Tibial artery (tissue), 4 donors: ENCODE data around the gene HOOK1.

Experiments used
- DNase-seq, 2 donors: peaks; one replicate each; pipeline ENCODE4 v3.0.0-alpha.2; 2019
- H3K27ac ChIP-seq, 2 donors: fragments of 200-600 bp; sonication (generic) in 1 of 2; 1 replicate in 1 of 2; 2 replicates in 1 of 2; pipeline ENCODE4 v1.5.1; 2018 to 2019; ENCODE audit warnings: mild to moderate bottlenecking in 1 of 2
- H3K27me3 ChIP-seq, 2 donors: fragments of 200-600 bp; sonication (generic) in 1 of 2; one replicate each; pipeline versions ENCODE4 v1.5.1 to v1.6.0; 2016 to 2019
- H3K36me3 ChIP-seq, 3 donors: fragments of 200-600 bp; sonication (generic) in 2 of 3; one replicate each; pipeline ENCODE4 v1.5.1; 2016 to 2019; ENCODE audit warnings: mild to moderate bottlenecking in 2 of 3
- H3K4me1 ChIP-seq, 4 donors: fragments of 200-600 bp; sonication (generic) in 2 of 4; 1 replicate in 3 of 4; 2 replicates in 1 of 4; pipeline ENCODE4 v1.5.1; 2016 to 2019
- H3K4me3 ChIP-seq, 2 donors: fragments of 200-600 bp; sonication (generic) in 1 of 2; 1 replicate in 1 of 2; 2 replicates in 1 of 2; pipeline ENCODE4 v1.5.1; 2018 to 2019; ENCODE audit warnings: mild to moderate bottlenecking in 2 of 2
- H3K9me3 ChIP-seq, 3 donors: fragments of 200-600 bp; sonication (generic) in 1 of 3; one replicate each; pipeline ENCODE4 v1.5.1; 2016 to 2019
- intact Hi-C: fragments of 100-400 bp; cut with DNase I; formaldehyde crosslinking; loops from one replicate; pipeline ENCODE4 v1.15.0; 2023; ENCODE audit warnings: low total_unique reads
- TF ChIP-seq, protein P1 (sequence below), 2 experiments: fragments of 200-600 bp in 1 of 2; fragments of 450-650 bp in 1 of 2; IDR thresholded peaks; one replicate each; pipeline ENCODE4 v1.5.1; 2017 to 2019; ENCODE audit warnings: antibody characterized with exemption in 2 of 2, mild to moderate bottlenecking in 1 of 2, moderate library complexity in 1 of 2

The HOOK1 gene

GRCh38 chr1:59866462-59866861 lies 51.7 kb downstream of the HOOK1 start:
- DNase-seq: no peak
- no peak overlapping the region for H3K27ac ChIP-seq
- TF ChIP-seq, protein P1, sequence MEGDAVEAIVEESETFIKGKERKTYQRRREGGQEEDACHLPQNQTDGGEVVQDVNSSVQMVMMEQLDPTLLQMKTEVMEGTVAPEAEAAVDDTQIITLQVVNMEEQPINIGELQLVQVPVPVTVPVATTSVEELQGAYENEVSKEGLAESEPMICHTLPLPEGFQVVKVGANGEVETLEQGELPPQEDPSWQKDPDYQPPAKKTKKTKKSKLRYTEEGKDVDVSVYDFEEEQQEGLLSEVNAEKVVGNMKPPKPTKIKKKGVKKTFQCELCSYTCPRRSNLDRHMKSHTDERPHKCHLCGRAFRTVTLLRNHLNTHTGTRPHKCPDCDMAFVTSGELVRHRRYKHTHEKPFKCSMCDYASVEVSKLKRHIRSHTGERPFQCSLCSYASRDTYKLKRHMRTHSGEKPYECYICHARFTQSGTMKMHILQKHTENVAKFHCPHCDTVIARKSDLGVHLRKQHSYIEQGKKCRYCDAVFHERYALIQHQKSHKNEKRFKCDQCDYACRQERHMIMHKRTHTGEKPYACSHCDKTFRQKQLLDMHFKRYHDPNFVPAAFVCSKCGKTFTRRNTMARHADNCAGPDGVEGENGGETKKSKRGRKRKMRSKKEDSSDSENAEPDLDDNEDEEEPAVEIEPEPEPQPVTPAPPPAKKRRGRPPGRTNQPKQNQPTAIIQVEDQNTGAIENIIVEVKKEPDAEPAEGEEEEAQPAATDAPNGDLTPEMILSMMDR (IDR thresholded peaks at IDR 0.05): no peak
- H3K9me3 ChIP-seq: no peaks in the 10 kb centered on the region
- H3K4me1 ChIP-seq: no peaks in the 10 kb centered on the region
- H3K4me3 ChIP-seq: no peak overlapping the region
- intact Hi-C loops: no loop called here
- H3K36me3 ChIP-seq: no peaks in the 10 kb centered on the region
- no peaks in the 10 kb centered on the region for H3K27me3 ChIP-seq

GRCh38 chr1:59871746-59872145 lies 57.0 kb downstream of the HOOK1 start:
- H3K27me3 ChIP-seq: no peaks in the 10 kb centered on the region
- H3K9me3 ChIP-seq: peaks cover 0 to 4% (median 0%) of the 10 kb centered on the region in 3 donors
- H3K4me3 ChIP-seq: no peak overlapping the region
- no peak for DNase-seq
- TF ChIP-seq, protein P1 (IDR thresholded peaks at IDR 0.05): no peak
- H3K36me3 ChIP-seq: no peaks in the 10 kb centered on the region
- H3K4me1 ChIP-seq: no peaks in the 10 kb centered on the region
- intact Hi-C loops: no loop called here
- H3K27ac ChIP-seq: no peak overlapping the region

DNA sequence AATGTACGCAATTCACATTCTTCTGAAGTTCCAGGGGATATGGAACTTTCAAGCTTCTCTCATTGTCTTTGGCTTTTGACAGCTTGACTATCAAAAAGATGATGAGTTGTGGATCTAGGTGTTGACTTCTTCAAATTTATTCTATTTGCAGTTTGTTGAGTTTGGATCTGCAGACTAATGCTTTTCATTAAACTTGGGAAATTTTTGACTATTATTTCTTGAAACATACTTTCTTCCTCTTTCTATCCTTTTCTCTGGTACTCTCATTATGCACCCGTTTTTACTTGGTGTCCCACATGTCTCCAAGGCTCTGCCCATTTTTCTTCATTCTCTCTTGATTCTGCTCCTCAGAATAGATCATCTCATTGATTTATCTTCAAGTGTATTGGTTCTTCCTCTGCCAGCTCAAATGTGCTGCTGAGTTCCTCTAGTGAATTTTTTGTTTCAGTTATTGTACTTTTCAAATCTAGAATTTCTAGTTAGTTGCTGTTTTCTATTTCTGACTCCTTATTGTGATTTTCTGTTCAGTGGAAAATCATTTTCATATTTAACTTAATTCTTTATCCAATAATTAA lies 62.4 kb downstream of the HOOK1 start:
- intact Hi-C loops: no loop called here

DNA sequence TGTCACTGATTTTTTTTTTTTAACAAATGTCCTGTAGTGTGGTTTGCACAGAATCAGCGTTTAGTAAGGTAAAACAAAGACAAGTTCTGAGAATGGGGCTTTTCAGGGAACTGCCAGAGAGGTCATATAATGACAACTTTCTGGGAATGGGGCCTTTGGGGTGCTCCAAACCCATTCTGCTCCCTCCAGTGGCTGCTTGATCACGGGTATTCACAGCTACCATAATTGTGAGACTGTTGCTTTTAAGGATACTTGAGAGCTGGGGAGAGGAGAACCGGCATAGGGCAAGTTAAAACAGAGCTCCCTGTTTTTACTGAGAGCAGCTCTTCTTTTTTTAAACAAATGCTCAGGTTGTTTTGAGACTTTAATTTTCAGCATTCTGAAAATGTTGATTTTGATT lies 63.6 kb downstream of the HOOK1 start:
- no peak for DNase-seq
- no peaks in the 10 kb centered on the region for H3K4me1 ChIP-seq
- TF ChIP-seq, protein P1 (IDR thresholded peaks at IDR 0.05): no peak
- H3K36me3 ChIP-seq: no peaks in the 10 kb centered on the region
- H3K9me3 ChIP-seq: peaks cover 0 to 21% (median 6%) of the 10 kb centered on the region in 3 donors
- intact Hi-C loops: no loop called here
- H3K27ac ChIP-seq: no peak overlapping the region
- H3K27me3 ChIP-seq: no peaks in the 10 kb centered on the region
- no peak overlapping the region for H3K4me3 ChIP-seq

More for the DNA sequence above, 62.4 kb downstream of the HOOK1 start:
- TF ChIP-seq, protein P1 (IDR thresholded peaks at IDR 0.05): no peak
- Histone ChIP-seq H3K4me1 (no peaks in the 10 kb centered on the region), H3K27ac (no peak overlapping the region), H3K27me3 (no peaks in the 10 kb centered on the region), H3K4me3 (no peak overlapping the region), H3K36me3 (no peaks in the 10 kb centered on the region), H3K9me3 (peaks cover 0 to 21% (median 6%) of the 10 kb centered on the region in 3 donors)
- DNase-seq: no peak

GRCh38 chr1:59879574-59879973 lies 64.8 kb downstream of the HOOK1 start:
- no peaks in the 10 kb centered on the region for H3K27me3 ChIP-seq
- peaks cover 0 to 21% (median 6%) of the 10 kb centered on the region in 3 donors for H3K9me3 ChIP-seq
- intact Hi-C loops: no loop called here
- no peaks in the 10 kb centered on the region for H3K4me1 ChIP-seq
- no peak overlapping the region for H3K4me3 ChIP-seq
- peak in 1 of 2 donors; percentile 37 for DNase-seq
- H3K36me3 ChIP-seq: no peaks in the 10 kb centered on the region
- H3K27ac ChIP-seq: no peak overlapping the region
- TF ChIP-seq, protein P1 (IDR thresholded peaks at IDR 0.05): peak; percentile 23 to 26
